Left lung (tissue), 10 donors: ENCODE measurements around the gene PLCH1. TPM values are rescaled to one million over a fixed set of nuclear protein-coding genes. Genes with fewer than 3 reads are reported as not detected.

Source experiments
- ATAC-seq: fragments of 200-7000 bp; cut with Tn5 transposase; one replicate; pipeline ENCODE4 v1.9.1; 2020; ENCODE audit warnings: moderate library complexity
- DNase-seq, 4 donors: peaks; one replicate each; pipeline ENCODE4 v3.0.0-alpha.2; 2013 to 2020
- H3K27ac ChIP-seq, 2 donors: fragments of 200-600 bp; sonication (generic) in 1 of 2; one replicate each; pipeline versions ENCODE4 v1.5.0 to v1.8.0; 2020 to 2021
- H3K27me3 ChIP-seq, 2 donors: fragments of 200-600 bp; sonication (generic) in 1 of 2; one replicate each; pipeline versions ENCODE4 v1.5.0 to v1.8.0; 2020 to 2021
- H3K36me3 ChIP-seq, 2 donors: fragments of 200-600 bp; sonication (generic) in 1 of 2; one replicate each; pipeline versions ENCODE4 v1.5.0 to v1.8.0; 2020 to 2021
- H3K4me1 ChIP-seq, 2 donors: fragments of 200-600 bp; one replicate each; pipeline ENCODE4 v1.8.0; 2021
- H3K4me3 ChIP-seq, 2 donors: fragments of 200-600 bp; sonication (generic) in 1 of 2; one replicate each; pipeline versions ENCODE4 v1.5.0 to v1.8.0; 2020 to 2021; ENCODE audit warnings: mild to moderate bottlenecking in 1 of 2
- H3K9me3 ChIP-seq, 2 donors: fragments of 200-600 bp; sonication (generic) in 1 of 2; one replicate each; pipeline versions ENCODE4 v1.5.0 to v1.8.0; 2020 to 2021
- CTCF ChIP-seq, 2 donors: fragments of 200-600 bp; sonication (generic) in 1 of 2; IDR thresholded peaks; one replicate each; pipeline versions ENCODE4 v1.5.0 to v1.8.0; 2021; ENCODE audit warnings: antibody characterized with exemption in 2 of 2
- intact Hi-C, 2 donors: fragments of 100-400 bp; cut with DNase I; formaldehyde crosslinking; loops; one replicate each; pipeline versions ENCODE4 v1.11.2 to v1.14.2; 2022
- polyA plus RNA-seq, 6 donors: library from polyadenylated mRNA; unstranded; fragments of 120-200 nt; gene quantifications; one replicate each; pipeline ENCODE4 v1.2.1, GENCODE V29; 2013; ENCODE audit not compliant: insufficient read length in 6 of 6
- total RNA-seq, 2 donors: library from RNA; stranded (reverse); fragmentation: NEBNext Ultra II Directional; extraction: Animal tissue kit (Norgen Biotek cat#: 25700); gene quantifications; one replicate each; pipeline ENCODE4 v1.2.1, GENCODE V29; 2021
- donor health status: DM: no; HTN: yes; CAD: no.
- donor health status: DM: no; HTN: no; CAD: no.

Gene PLCH1
- total and polyA plus RNA-seq, 8 donors: 8.5 to 33.8 (median 23.7) TPM

DNA sequence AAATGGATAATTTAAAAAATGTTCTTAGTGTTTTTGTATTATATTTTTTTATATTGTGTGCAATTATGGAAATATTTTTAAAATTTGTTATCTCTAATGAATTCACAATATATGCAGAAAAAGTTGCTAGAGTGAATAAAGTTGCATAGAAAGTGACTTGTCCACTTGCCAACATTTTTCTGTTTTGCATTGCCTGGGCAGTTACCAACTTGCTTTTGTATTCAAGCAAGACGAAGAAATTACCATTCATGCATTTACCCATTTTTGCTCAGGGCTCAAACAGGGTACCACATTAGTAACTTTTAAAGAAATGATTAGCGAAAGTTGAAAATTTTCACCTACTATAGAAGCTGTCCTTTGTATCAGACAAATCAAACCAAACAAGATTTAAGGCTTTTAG lies 298.5 kb downstream of the PLCH1 start:
- TF ChIP-seq CTCF (IDR thresholded peaks at IDR 0.05): no peak
- H3K4me1 ChIP-seq: no peaks in the 10 kb centered on the region

GRCh38 chr3:155444771-155445170 lies 300.1 kb downstream of the PLCH1 start:
- Histone ChIP-seq H3K9me3 (no peaks in the 10 kb centered on the region), H3K4me1 (no peaks in the 10 kb centered on the region), H3K36me3 (no peaks in the 10 kb centered on the region), H3K27me3 (no peaks in the 10 kb centered on the region), H3K27ac (no peak overlapping the region), H3K4me3 (no peak overlapping the region)
- TF ChIP-seq CTCF (IDR thresholded peaks at IDR 0.05): no peak
- ATAC-seq (no peak), DNase-seq (no peak)
- intact Hi-C loops: no loop called here

More for the DNA sequence above, 298.5 kb downstream of the PLCH1 start:
- Histone ChIP-seq H3K36me3 (no peaks in the 10 kb centered on the region), H3K9me3 (no peaks in the 10 kb centered on the region), H3K27me3 (no peaks in the 10 kb centered on the region), H3K27ac (no peak overlapping the region), H3K4me3 (no peak overlapping the region)
- ATAC-seq: no peak
- no peak for DNase-seq
- intact Hi-C loops: no loop called here

- TF ChIP-seq CTCF (IDR thresholded peaks at IDR 0.05): no peak
- Histone ChIP-seq H3K36me3 (no peaks in the 10 kb centered on the region), H3K4me3 (no peak overlapping the region), H3K4me1 (no peaks in the 10 kb centered on the region), H3K9me3 (no peaks in the 10 kb centered on the region), H3K27ac (no peak overlapping the region), H3K27me3 (no peaks in the 10 kb centered on the region)
- ATAC-seq: no peak
- intact Hi-C loops: no loop called here
- DNase-seq: no peak
Observed at GRCh38 chr3:155443815-155444214, 301.1 kb downstream of the PLCH1 start.

DNA sequence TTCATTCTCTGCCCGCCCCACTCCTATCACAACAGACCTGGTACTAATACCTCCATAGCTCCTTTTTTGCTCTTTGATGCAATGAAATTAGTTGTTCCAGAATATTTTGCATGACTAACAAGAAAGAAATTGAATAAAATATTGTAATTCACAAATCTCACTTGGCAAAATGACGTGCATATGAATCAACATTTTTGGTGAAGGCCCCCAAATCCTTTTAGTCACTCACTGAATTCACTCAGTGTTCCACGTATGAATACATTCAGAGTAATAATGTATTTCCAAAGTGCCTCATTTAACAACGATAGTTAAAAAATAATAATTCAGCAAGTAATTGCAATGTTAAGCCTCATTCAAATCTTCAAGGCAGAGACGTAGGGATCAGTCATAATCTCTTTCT lies 302.8 kb downstream of the PLCH1 start:
- H3K9me3 ChIP-seq: no peaks in the 10 kb centered on the region
- no peaks in the 10 kb centered on the region for H3K27me3 ChIP-seq
- DNase-seq (no peak), ATAC-seq (no peak)
- no peaks in the 10 kb centered on the region for H3K36me3 ChIP-seq
- H3K27ac ChIP-seq: no peak overlapping the region
- no peaks in the 10 kb centered on the region for H3K4me1 ChIP-seq
- intact Hi-C loops: no loop called here
- TF ChIP-seq CTCF (IDR thresholded peaks at IDR 0.05): no peak
- H3K4me3 ChIP-seq: no peak overlapping the region

DNA sequence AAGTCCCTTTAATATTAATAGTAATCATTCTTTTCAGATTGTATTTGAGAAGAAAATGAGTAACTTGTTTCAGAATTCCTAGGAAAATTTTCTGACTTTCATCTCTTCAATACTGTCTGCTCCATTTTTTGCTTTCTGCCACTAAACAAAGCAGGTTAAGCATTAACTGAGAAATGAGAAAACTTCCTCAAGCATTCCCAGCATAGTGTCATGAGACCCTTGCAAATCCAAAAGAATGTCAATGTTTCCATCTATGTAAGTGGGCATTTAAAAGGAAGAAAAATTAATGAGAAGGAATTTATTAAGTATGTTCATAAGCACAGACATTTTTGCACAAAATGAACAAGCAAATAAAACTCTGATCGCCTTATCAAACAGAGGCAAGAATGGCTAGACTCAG lies 303.4 kb downstream of the PLCH1 start:
- H3K27me3 ChIP-seq: no peaks in the 10 kb centered on the region
- TF ChIP-seq CTCF (IDR thresholded peaks at IDR 0.05): no peak
- intact Hi-C loops: no loop called here
- no peaks in the 10 kb centered on the region for H3K4me1 ChIP-seq
- no peaks in the 10 kb centered on the region for H3K9me3 ChIP-seq
- ATAC-seq (no peak), DNase-seq (no peak)
- H3K27ac ChIP-seq: no peak overlapping the region
- H3K4me3 ChIP-seq: no peak overlapping the region
- H3K36me3 ChIP-seq: no peaks in the 10 kb centered on the region
